H1 (cell line): Measurements from ENCODE around the gene OR2H2. TPM values are rescaled to one million over a fixed set of nuclear protein-coding genes. Genes with fewer than 3 reads are reported as not detected.

Source experiments
- CTCF ChIA-PET: fragments of 300-600 bp; sonication (Branson Sonifier 250); formaldehyde crosslinking; loops from one replicate; lab custom pipeline; 2021; ENCODE audit not compliant: partially characterized antibody; lab: Charles Lee
- POLR2A ChIA-PET: fragments of 300-600 bp; sonication (Branson Sonifier 250); formaldehyde crosslinking; loops from one replicate; lab custom pipeline; 2021; ENCODE audit warnings: inconsistent platforms; ENCODE audit not compliant: partially characterized antibody; lab: Charles Lee
- DNase-seq, 2 experiments: peaks; one replicate each; pipeline versions ENCODE4 v3.0.0 to v3.0.0-alpha.2; 2010 to 2022; ENCODE audit warnings: low spot score in 2 of 2, low read depth in 1 of 2, mixed read lengths in 1 of 2
- FAIRE-seq: peaks from 2 replicates; lab custom pipeline; 2011; peaks lifted over from hg19 to GRCh38; lab: Jason Lieb, UNC
- H2AFZ ChIP-seq: 2 replicates; pipeline ENCODE4 v1.8.1; 2012; ENCODE audit warnings: low read length, inconsistent platforms
- H2AK5ac ChIP-seq: 2 replicates; pipeline ENCODE4 v1.6.1; 2013; ENCODE audit warnings: low read depth, low read length
- H2BK120ac ChIP-seq: replicated peaks from 2 replicates; pipeline ENCODE3; 2013; ENCODE audit warnings: low read depth, low read length, inconsistent platforms
- H2BK12ac ChIP-seq: 2 replicates; pipeline ENCODE4 v1.6.1; 2013; ENCODE audit warnings: low read depth, low read length
- H2BK15ac ChIP-seq: 2 replicates; pipeline ENCODE4 v1.6.1; 2013; ENCODE audit warnings: low read length
- H2BK20ac ChIP-seq: 2 replicates; pipeline ENCODE4 v1.6.1; 2013; ENCODE audit warnings: low read length
- H2BK5ac ChIP-seq: 2 replicates; pipeline ENCODE4 v1.6.1; 2013; ENCODE audit warnings: low read depth, low read length
- H3K14ac ChIP-seq: 2 replicates; pipeline ENCODE4 v1.6.1; 2013; ENCODE audit warnings: inconsistent platforms; ENCODE audit not compliant: insufficient read length
- H3K18ac ChIP-seq: 2 replicates; pipeline ENCODE4 v1.6.1; 2013; ENCODE audit warnings: low read length; ENCODE audit errors: extremely low read depth
- H3K23ac ChIP-seq: 2 replicates; pipeline ENCODE4 v1.6.1; 2013; ENCODE audit warnings: inconsistent platforms; ENCODE audit not compliant: insufficient read length
- H3K23me2 ChIP-seq: 2 replicates; pipeline ENCODE4 v1.6.1; 2013; ENCODE audit warnings: low read depth, low read length
- H3K27ac ChIP-seq: 2 replicates; pipeline ENCODE4 v1.6.1; 2011; ENCODE audit warnings: low read depth, low read length, inconsistent platforms
- H3K27me3 ChIP-seq, 4 experiments: replicated peaks in 1 of 4; 1 replicate in 1 of 4; 2 replicates in 3 of 4; pipeline versions ENCODE4 v1.6.1 to v1.8.1; 2011 to 2013; ENCODE audit warnings: low read length in 3 of 4, mild to moderate bottlenecking in 3 of 4, inconsistent platforms in 2 of 4, mixed read lengths in 2 of 4, moderate library complexity in 1 of 4; ENCODE audit not compliant: control insufficient read depth in 3 of 4, insufficient read depth in 3 of 4; ENCODE audit errors: extremely low read depth in 1 of 4
- H3K36me3 ChIP-seq, 4 experiments: 2 replicates each; pipeline versions ENCODE4 v1.6.1 to v1.8.1; 2011 to 2013; ENCODE audit warnings: mild to moderate bottlenecking in 4 of 4, low read length in 3 of 4, moderate library complexity in 2 of 4, control low read depth in 1 of 4, inconsistent platforms in 1 of 4; ENCODE audit not compliant: insufficient read depth in 4 of 4, control insufficient read depth in 2 of 4
- H3K4ac ChIP-seq: replicated peaks from 2 replicates; pipeline ENCODE3; 2013; ENCODE audit warnings: low read length, low read depth, mixed read lengths, inconsistent platforms; ENCODE audit not compliant: insufficient read length
- H3K4me1 ChIP-seq, 4 experiments: replicated peaks in 1 of 4; 1 replicate in 1 of 4; 2 replicates in 3 of 4; pipeline versions ENCODE4 v1.6.1 to v1.8.1; 2011 to 2013; ENCODE audit warnings: low read length in 3 of 4, inconsistent platforms in 2 of 4, mixed read lengths in 1 of 4; ENCODE audit not compliant: insufficient read depth in 4 of 4, control insufficient read depth in 3 of 4
- H3K4me2 ChIP-seq, 2 experiments: 2 replicates each; pipeline versions ENCODE4 v1.6.1 to v1.8.1; 2011 to 2013; ENCODE audit warnings: low read depth in 2 of 2, low read length in 2 of 2, control low read depth in 1 of 2, inconsistent platforms in 1 of 2, mild to moderate bottlenecking in 1 of 2; ENCODE audit not compliant: insufficient read depth in 1 of 2
- H3K4me3 ChIP-seq, 4 experiments: fragments of 200-600, 300-600 bp in 1 of 4; sonication (generic), shearing (Covaris generic), sonication (Bioruptor Twin) in 1 of 4; 2 replicates each; pipeline versions ENCODE4 v1.5.1 to v1.8.1; 2011 to 2016; ENCODE audit warnings: low read length in 4 of 4, low read depth in 3 of 4, control low read depth in 2 of 4, inconsistent platforms in 2 of 4, mild to moderate bottlenecking in 2 of 4, mixed read lengths in 1 of 4, moderate library complexity in 1 of 4; ENCODE audit not compliant: insufficient read depth in 2 of 4; ENCODE audit errors: extremely low read depth in 1 of 4
- H3K56ac ChIP-seq: replicated peaks from 2 replicates; pipeline ENCODE3; 2013; ENCODE audit warnings: low read depth, mild to moderate bottlenecking, mixed read lengths, low read length, inconsistent platforms; ENCODE audit not compliant: insufficient read length
- H3K79me1 ChIP-seq: 2 replicates; pipeline ENCODE4 v1.6.1; 2013; ENCODE audit warnings: low read depth, low read length, control low read depth
- H3K79me2 ChIP-seq, 2 experiments: 2 replicates each; pipeline versions ENCODE4 v1.6.1 to v1.8.1; 2012 to 2013; ENCODE audit warnings: low read length in 2 of 2, mild to moderate bottlenecking in 2 of 2, inconsistent platforms in 1 of 2; ENCODE audit not compliant: insufficient read depth in 2 of 2, control insufficient read depth in 1 of 2
- H3K9ac ChIP-seq, 4 experiments: replicated peaks in 1 of 4; 1 replicate in 1 of 4; 2 replicates in 3 of 4; pipeline versions ENCODE4 v1.6.1 to v1.8.1; 2011 to 2013; ENCODE audit warnings: low read depth in 3 of 4, low read length in 3 of 4, control low read depth in 2 of 4, mild to moderate bottlenecking in 2 of 4, moderate library complexity in 2 of 4, inconsistent platforms in 1 of 4; ENCODE audit errors: extremely low read depth in 1 of 4
- H3K9me3 ChIP-seq, 2 experiments: 2 replicates each; pipeline versions ENCODE4 v1.6.1 to v1.8.1; 2012 to 2013; ENCODE audit warnings: mild to moderate bottlenecking in 2 of 2, moderate library complexity in 2 of 2, control low read depth in 1 of 2, inconsistent platforms in 1 of 2, low read depth in 1 of 2, low read length in 1 of 2, mixed read lengths in 1 of 2; ENCODE audit not compliant: insufficient read depth in 2 of 2
- H4K20me1 ChIP-seq, 2 experiments: replicated peaks in 1 of 2; 2 replicates each; pipeline versions ENCODE3 to v1.8.1; 2011 to 2013; ENCODE audit warnings: inconsistent platforms in 2 of 2, low read length in 2 of 2, mild to moderate bottlenecking in 1 of 2; ENCODE audit not compliant: insufficient read depth in 2 of 2, control insufficient read depth in 1 of 2
- H4K5ac ChIP-seq: 2 replicates; pipeline ENCODE4 v1.6.1; 2013; ENCODE audit warnings: low read length, low read depth, mixed read lengths, inconsistent platforms; ENCODE audit not compliant: insufficient read length
- H4K8ac ChIP-seq: 2 replicates; pipeline ENCODE4 v1.8.0; 2013; ENCODE audit warnings: mild to moderate bottlenecking, moderate library complexity, low read length, inconsistent platforms; ENCODE audit not compliant: insufficient read depth; ENCODE audit errors: extremely low read depth
- H4K91ac ChIP-seq: replicated peaks from 2 replicates; pipeline ENCODE3; 2013; ENCODE audit warnings: low read length, mixed read lengths, inconsistent platforms; ENCODE audit not compliant: insufficient read length
- GTF2F1 ChIP-seq: IDR thresholded peaks from 2 replicates; pipeline ENCODE4 v1.6.1; 2012; ENCODE audit warnings: low read depth, low read length, improper control_type of control experiment, borderline replicate concordance
- NANOG ChIP-seq: IDR thresholded peaks from 2 replicates; pipeline ENCODE4 v1.6.1; 2011; ENCODE audit warnings: low read length, low read depth, mild to moderate bottlenecking, inconsistent platforms; ENCODE audit not compliant: insufficient read depth, poor library complexity, severe bottlenecking
- POLR2A ChIP-seq, 2 experiments: IDR thresholded peaks; 1 replicate in 1 of 2; 2 replicates in 1 of 2; pipeline ENCODE4 v1.6.1; 2011; ENCODE audit warnings: low read depth in 2 of 2, low read length in 2 of 2, mild to moderate bottlenecking in 2 of 2; ENCODE audit errors: control extremely low read depth in 1 of 2
- POLR2AphosphoS5 ChIP-seq: IDR thresholded peaks from 2 replicates; pipeline ENCODE4 v1.6.1; 2011; ENCODE audit warnings: low read depth, low read length
- RAD21 ChIP-seq, 2 experiments: IDR thresholded peaks in 1 of 2; conservative IDR thresholded peaks in 1 of 2; 2 replicates each; pipeline ENCODE4 v1.6.1; 2011; ENCODE audit warnings: low read depth in 2 of 2, low read length in 2 of 2, improper control_type of control experiment in 1 of 2, inconsistent platforms in 1 of 2, mild to moderate bottlenecking in 1 of 2, moderate library complexity in 1 of 2
- WGBS, 2 experiments: shearing (Covaris generic) in 1 of 2; methylation state at CpG; one replicate each; pipeline versions ENCODE4 v1.1.6 to v1.1.7; 2013 to 2015; ENCODE audit warnings: low lambda C conversion rate in 2 of 2, mixed read lengths in 2 of 2, inconsistent platforms in 1 of 2, low coverage in 1 of 2, missing lambda C conversion rate in 1 of 2; ENCODE audit not compliant: insufficient replicate concordance in 2 of 2, insufficient coverage in 1 of 2, insufficient read length in 1 of 2; ENCODE audit errors: extremely low coverage in 1 of 2, missing lambda C conversion rate in 1 of 2; 5-methylcytosine and 5-hydroxymethylcytosine counted together
- polyA plus RNA-seq, 7 experiments: library from polyadenylated mRNA; depleted of rRNA in 3 of 7; stranded (reverse) in 5 of 7; unstranded in 2 of 7; fragments of >200 nt in 5 of 7; fragments of 200-250 nt in 2 of 7; gene quantifications; 1 replicate in 5 of 7; 2 replicates in 1 of 7; 4 replicates in 1 of 7; pipeline versions ENCODE4 v1.2.1 to v1.2.3, GENCODE V29; 2011 to 2013; ENCODE audit warnings: missing spikeins in 2 of 7, mixed read lengths in 2 of 7
- total RNA-seq: library from RNA; stranded (reverse); fragmentation: NEBNext Ultra II Directional; extraction: Animal tissue kit (Norgen Biotek cat#: 25700); gene quantifications from 2 replicates; pipeline ENCODE4 v1.2.1, GENCODE V29; 2021
- TF ChIP-seq, protein P1 (sequence below): IDR thresholded peaks from 2 replicates; pipeline ENCODE4 v1.6.1; 2011; ENCODE audit warnings: low read depth, mild to moderate bottlenecking, low read length; ENCODE audit not compliant: insufficient read depth

OR2H2 gene
- total and polyA plus RNA-seq, 2 of the 8 experiments (the other 6 are each of a cell fraction or from before 2014, with no cell fraction given) = not detected

DNA sequence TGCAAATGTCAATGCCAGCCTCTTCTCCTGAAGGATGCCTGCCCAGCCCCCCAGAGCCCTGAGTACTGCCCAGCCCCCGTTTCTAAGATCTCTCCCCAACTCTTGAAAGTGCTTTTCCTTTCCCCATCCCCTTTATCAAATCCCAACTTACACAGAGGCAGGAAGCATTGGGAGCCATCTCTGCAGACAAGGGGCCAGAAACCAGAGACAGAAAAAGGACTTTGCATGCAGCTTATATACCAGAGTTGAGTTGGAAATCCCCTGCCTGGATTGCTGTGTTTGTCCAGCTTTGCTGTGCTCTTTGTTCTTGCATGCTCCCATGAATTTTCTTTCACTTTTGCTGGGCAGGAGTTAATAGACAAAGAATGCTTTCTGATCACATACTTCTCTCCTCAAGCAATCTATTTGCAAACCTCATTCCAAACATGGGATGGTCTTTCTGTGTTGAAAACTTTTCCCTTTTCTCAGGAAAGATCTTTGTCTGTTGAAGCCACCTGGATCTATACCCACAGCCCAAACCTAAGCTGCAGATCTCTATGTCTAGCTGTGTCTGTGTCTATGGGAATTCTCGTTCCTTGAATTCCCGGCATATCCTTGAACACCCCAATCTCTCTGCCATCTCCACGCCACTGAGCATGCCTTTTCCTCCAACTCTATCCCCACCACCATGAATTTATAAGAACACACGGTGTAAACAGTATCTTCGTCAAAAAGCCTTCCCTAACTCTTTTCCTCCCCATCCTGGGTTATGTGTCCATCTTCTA lies 25.2 kb upstream of the OR2H2 start, which contains the start of gene UBD:
TSS of gene UBD (minus strand) at position 209 of the 764 bp plus-strand sequence. CDS start at position 178, 31 bp downstream.
- Histone ChIP-seq H3K4ac (no peak within 1 kb of the TSS), H3K18ac (peak within 1 kb of the TSS; percentile 32; the same call in 1 of the 2 replicates), H3K27me3 (peaks cover 14 to 24% (median 21%) of the 10 kb centered on the region in 4 experiments), H4K5ac (no peak within 1 kb of the TSS), H3K4me3 (no peak within 1 kb of the TSS), H2BK20ac (no peak within 1 kb of the TSS; the same call in 1 of the 2 replicates), H3K9ac (no peak within 1 kb of the TSS), H2BK12ac (no peak within 1 kb of the TSS), H3K4me2 (no peak within 1 kb of the TSS), H3K9me3 (no peaks in the 10 kb centered on the region; a peak in 1 of 4 replicates), H3K4me1 (peaks cover 0 to 11% (median 9%) of the 10 kb centered on the region in 4 experiments; a peak in 5 of 7 replicates), H4K20me1 (no peaks in the 10 kb centered on the region), H3K79me2 (no peaks in the 10 kb centered on the region), H3K27ac (no peak within 1 kb of the TSS), H2AFZ (peak within 1 kb of the TSS; percentile 16; the same call in 1 of the 2 replicates), H3K56ac (no peak within 1 kb of the TSS), H2BK120ac (no peak within 1 kb of the TSS), H3K14ac (no peak within 1 kb of the TSS), H2BK5ac (no peak within 1 kb of the TSS; the same call in 1 of the 2 replicates), H3K23me2 (no peaks in the 10 kb centered on the region), H4K8ac (no peak within 1 kb of the TSS), H3K23ac (no peak within 1 kb of the TSS), H4K91ac (no peak within 1 kb of the TSS), H3K36me3 (no peaks in the 10 kb centered on the region), H3K79me1 (no peaks in the 10 kb centered on the region), H2BK15ac (peak within 1 kb of the TSS; percentile 25; the same call in 1 of the 2 replicates), H2AK5ac (no peak within 1 kb of the TSS)
- ChIA-PET POLR2A (interaction anchor here (1.2 to 1.3 kb wide), 2 partner anchors 10 to 39 kb away, joined by 3 read pairs; a partner anchor contains a TSS), CTCF (interaction anchor here (1.0 to 1.9 kb wide), 3 partner anchors 19 to 58 kb away, joined by 3 to 6 read pairs (median 4); no protein-coding TSS in a partner anchor)
- TF ChIP-seq POLR2AphosphoS5 (no peak), NANOG (no peak), RAD21 (IDR thresholded peaks at IDR 0.05 in 1 of 2, conservative IDR thresholded peaks at IDR 0.05 in 1 of 2; ENCODE audit: low read depth in 2 of 2, low read length in 2 of 2) (no peak), GTF2F1 (no peak), POLR2A (IDR thresholded peaks at IDR 0.05; ENCODE audit: control extremely low read depth in 1 of 2, low read depth in 2 of 2, low read length in 2 of 2) (no peak)
- TF ChIP-seq, protein P1, sequence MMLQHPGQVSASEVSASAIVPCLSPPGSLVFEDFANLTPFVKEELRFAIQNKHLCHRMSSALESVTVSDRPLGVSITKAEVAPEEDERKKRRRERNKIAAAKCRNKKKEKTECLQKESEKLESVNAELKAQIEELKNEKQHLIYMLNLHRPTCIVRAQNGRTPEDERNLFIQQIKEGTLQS = no peak
- FAIRE-seq (peak; percentile 13), DNase-seq (peak in 1 of 2 experiments; percentile 31)
- WGBS, 2 experiments = 88% methylated on average over 6 of the region's 6 CpGs; no CpG with 5 or more reads in 1 of the 2 experiments
